K562 (cell line): ENCODE results near the gene RYR1. TPM values are rescaled to one million over a fixed set of nuclear protein-coding genes. Genes with fewer than 3 reads are reported as not detected.

ENCODE experiments used
- ARID3B ChIP-seq: fragments of 250-450 bp; sonication (Bioruptor Pico); IDR thresholded peaks from 2 replicates; pipeline ENCODE4 v1.4.0; 2020; ENCODE audit warnings: borderline replicate concordance
- BCLAF1 ChIP-seq, 2 experiments: fragments of 450-650 bp in 1 of 2; IDR thresholded peaks; 2 replicates each; pipeline ENCODE4 v1.6.1; 2011 to 2017; ENCODE audit warnings: low read depth in 2 of 2, antibody characterized with exemption in 1 of 2, borderline replicate concordance in 1 of 2, low read length in 1 of 2, mild to moderate bottlenecking in 1 of 2, mixed read lengths in 1 of 2; ENCODE audit not compliant: control insufficient read depth in 1 of 2
- HMBOX1 ChIP-seq: sonication (generic); IDR thresholded peaks from 2 replicates; pipeline ENCODE4 v1.6.1; 2016
- IRF9 ChIP-seq: fragments of 450-650 bp; IDR thresholded peaks from 2 replicates; pipeline ENCODE4 v1.6.1; 2016; ENCODE audit warnings: missing biosample characterization, missing genetic modification characterization
- KAT7 ChIP-seq: sonication (generic); formaldehyde crosslinking; IDR thresholded peaks from 2 replicates; pipeline ENCODE4 v1.8.0; 2022; ENCODE audit warnings: missing genetic modification reagents, mild to moderate bottlenecking, borderline replicate concordance
- KLF6 ChIP-seq: fragments of 250-450 bp; sonication (Bioruptor Pico); IDR thresholded peaks from 2 replicates; pipeline ENCODE4 v1.4.0; 2020; ENCODE audit warnings: mild to moderate bottlenecking, moderate library complexity, borderline replicate concordance
- RERE ChIP-seq: sonication (generic); formaldehyde crosslinking; IDR thresholded peaks from 2 replicates; pipeline ENCODE4 v1.8.0; 2023; ENCODE audit warnings: missing genetic modification reagents, mild to moderate bottlenecking, borderline replicate concordance
- RHOXF2B ChIP-seq: fragments of 250-450 bp; sonication (Bioruptor Pico); conservative IDR thresholded peaks from 2 replicates; pipeline ENCODE4 v1.5.1; 2021
- ZBTB2 ChIP-seq: fragments of 450-650 bp; IDR thresholded peaks from 2 replicates; pipeline ENCODE4 v1.6.1; 2016; ENCODE audit warnings: antibody characterized with exemption
- polyA plus RNA-seq, 8 experiments: library from polyadenylated mRNA; depleted of rRNA in 4 of 8; stranded (reverse) in 5 of 8; unstranded in 3 of 8; fragments of >200 nt; fragmentation: Nextera tagmentation in 2 of 8; fragmentation: Illumina TruSeq in 1 of 8; extraction: Ambion mirVana in 2 of 8; extraction: Trizol in 1 of 8; gene quantifications; 2 replicates each; pipeline versions ENCODE4 v1.2.1 to v1.2.3, GENCODE V29; 2011 to 2014; ENCODE audit warnings: inconsistent platforms in 1 of 8, missing spikeins in 1 of 8
- total RNA-seq, 7 experiments: library from RNA; depleted of rRNA in 6 of 7; stranded (reverse); fragments of >200 nt in 6 of 7; fragmentation: Illumina TruSeq in 2 of 7; extraction: Trizol in 2 of 7; gene quantifications; 2 replicates each; pipeline versions ENCODE4 v1.2.1 to v1.2.3, GENCODE V29; 2011 to 2021; ENCODE audit warnings: low replicate concordance in 1 of 7

The RYR1 gene
- total and polyA plus RNA-seq, 9 of the 15 experiments (the other 6 are each of a cell fraction or from before 2014, with no cell fraction given) = 0.11 to 7.4 (median 3.7) TPM

GRCh38 chr19:38387550-38388348 is 45.7 kb upstream of the RYR1 start, which contains the start of gene GGN (continued):
- no peak for TF ChIP-seq KLF6
- no peak for TF ChIP-seq ZBTB2
- no peak for TF ChIP-seq IRF9 (tag)
- TF ChIP-seq HMBOX1 = peak; percentile 45; the same call in 1 of the 2 replicates
- TF ChIP-seq RHOXF2B = no peak
- TF ChIP-seq KAT7 (CRISPR knock-in tag) = 0 out of 2 replicates have a peak, but pooled peaks have one; percentile 56
- no peak for TF ChIP-seq BCLAF1 (IDR thresholded peaks at IDR 0.05; ENCODE audit: borderline replicate concordance in 1 of 2, control insufficient read depth in 1 of 2, low read depth in 2 of 2, low read length in 1 of 2)
- 0 out of 2 replicates have a peak, but pooled peaks have one; percentile 62 for TF ChIP-seq RERE
- TF ChIP-seq ARID3B (CRISPR knock-in tag) = no peak
